Upper lobe of right lung (tissue), 1 donor: Measurements from ENCODE around the gene XYLT1. TPM values are rescaled to one million over a fixed set of nuclear protein-coding genes. Genes with fewer than 3 reads are reported as not detected.

ENCODE experiments used
- ATAC-seq: fragments of 200-7000 bp; cut with Tn5 transposase; one replicate; pipeline ENCODE4 v1.9.1; 2020; ENCODE audit warnings: mild to moderate bottlenecking, moderate library complexity
- DNase-seq: peaks from one replicate; pipeline ENCODE4 v3.0.0-alpha.2; 2020
- H3K27ac ChIP-seq: fragments of 200-600 bp; one replicate; pipeline ENCODE4 v1.8.0; 2022
- H3K27me3 ChIP-seq: fragments of 200-600 bp; one replicate; pipeline ENCODE4 v1.8.0; 2022; ENCODE audit warnings: mild to moderate bottlenecking
- H3K36me3 ChIP-seq: fragments of 200-600 bp; one replicate; pipeline ENCODE4 v1.8.0; 2022
- H3K4me1 ChIP-seq: fragments of 200-600 bp; one replicate; pipeline ENCODE4 v1.8.0; 2022
- H3K4me3 ChIP-seq: fragments of 200-600 bp; one replicate; pipeline ENCODE4 v1.8.0; 2022; ENCODE audit warnings: mild to moderate bottlenecking
- H3K9me3 ChIP-seq: fragments of 200-600 bp; one replicate; pipeline ENCODE4 v1.8.0; 2022
- CTCF ChIP-seq: fragments of 200-600 bp; IDR thresholded peaks from one replicate; pipeline ENCODE4 v1.8.0; 2022; ENCODE audit warnings: antibody characterized with exemption
- intact Hi-C: fragments of 100-400 bp; cut with DNase I; formaldehyde crosslinking; loops from one replicate; pipeline ENCODE4 v1.11.0; 2022
- total RNA-seq: library from RNA; stranded (reverse); fragmentation: NEBNext Ultra II Directional; extraction: Animal tissue kit (Norgen Biotek cat#: 25700); gene quantifications from one replicate; pipeline ENCODE4 v1.2.1, GENCODE V29; 2021
- donor health status: DM: no; HTN: yes; CAD: no; lungs with severe emphysema.

Gene XYLT1
- total RNA-seq, 1 donor from 2014 or later, result 12.1 TPM

- DNase-seq (no peak), ATAC-seq (no peak)
- Histone ChIP-seq H3K4me3 (no peak overlapping the region), H3K27me3 (no peaks in the 10 kb centered on the region), H3K36me3 (no peaks in the 10 kb centered on the region), H3K9me3 (no peaks in the 10 kb centered on the region), H3K4me1 (peaks cover 10% of the 10 kb centered on the region), H3K27ac (no peak overlapping the region)
- intact Hi-C loops, result no loop called here
- TF ChIP-seq CTCF, result no peak
Measured at GRCh38 chr16:17452922-17453321, 17.8 kb downstream of the XYLT1 start.

DNA sequence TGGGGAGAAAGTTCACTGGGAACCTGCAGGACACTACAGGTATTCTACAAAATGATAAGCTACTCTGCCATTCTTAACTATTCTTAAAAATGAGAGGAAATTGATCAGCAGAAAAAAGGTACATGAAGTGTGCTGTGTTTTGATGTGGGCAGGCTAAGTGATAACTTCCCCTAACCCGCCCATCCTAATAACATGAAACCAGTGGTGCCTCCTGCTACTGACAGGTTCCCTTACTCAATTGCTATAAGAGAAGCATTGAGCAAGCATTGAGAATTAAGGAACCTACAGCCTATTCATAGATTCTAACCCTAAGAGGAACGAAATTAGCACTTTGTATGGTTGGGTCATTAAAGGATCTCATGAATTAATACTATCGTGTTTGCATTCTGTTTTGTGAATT, 18.9 kb downstream of the XYLT1 start:
- Histone ChIP-seq H3K27ac (no peak overlapping the region), H3K4me1 (peaks cover 12% of the 10 kb centered on the region), H3K9me3 (no peaks in the 10 kb centered on the region), H3K36me3 (no peaks in the 10 kb centered on the region), H3K4me3 (no peak overlapping the region), H3K27me3 (no peaks in the 10 kb centered on the region)
- ATAC-seq, result peak; percentile 66
- no peak for DNase-seq
- intact Hi-C loops, result no loop called here
- no peak for TF ChIP-seq CTCF

- H3K27ac ChIP-seq, result no peak overlapping the region
- DNase-seq (no peak), ATAC-seq (no peak)
- intact Hi-C loops, result no loop called here
- no peaks in the 10 kb centered on the region for H3K27me3 ChIP-seq
- no peak overlapping the region for H3K4me3 ChIP-seq
- no peaks in the 10 kb centered on the region for H3K36me3 ChIP-seq
- H3K9me3 ChIP-seq, result no peaks in the 10 kb centered on the region
- TF ChIP-seq CTCF, result no peak
- peaks cover 12% of the 10 kb centered on the region for H3K4me1 ChIP-seq
Measured at GRCh38 chr16:17450291-17450690, 20.5 kb downstream of the XYLT1 start.

DNA sequence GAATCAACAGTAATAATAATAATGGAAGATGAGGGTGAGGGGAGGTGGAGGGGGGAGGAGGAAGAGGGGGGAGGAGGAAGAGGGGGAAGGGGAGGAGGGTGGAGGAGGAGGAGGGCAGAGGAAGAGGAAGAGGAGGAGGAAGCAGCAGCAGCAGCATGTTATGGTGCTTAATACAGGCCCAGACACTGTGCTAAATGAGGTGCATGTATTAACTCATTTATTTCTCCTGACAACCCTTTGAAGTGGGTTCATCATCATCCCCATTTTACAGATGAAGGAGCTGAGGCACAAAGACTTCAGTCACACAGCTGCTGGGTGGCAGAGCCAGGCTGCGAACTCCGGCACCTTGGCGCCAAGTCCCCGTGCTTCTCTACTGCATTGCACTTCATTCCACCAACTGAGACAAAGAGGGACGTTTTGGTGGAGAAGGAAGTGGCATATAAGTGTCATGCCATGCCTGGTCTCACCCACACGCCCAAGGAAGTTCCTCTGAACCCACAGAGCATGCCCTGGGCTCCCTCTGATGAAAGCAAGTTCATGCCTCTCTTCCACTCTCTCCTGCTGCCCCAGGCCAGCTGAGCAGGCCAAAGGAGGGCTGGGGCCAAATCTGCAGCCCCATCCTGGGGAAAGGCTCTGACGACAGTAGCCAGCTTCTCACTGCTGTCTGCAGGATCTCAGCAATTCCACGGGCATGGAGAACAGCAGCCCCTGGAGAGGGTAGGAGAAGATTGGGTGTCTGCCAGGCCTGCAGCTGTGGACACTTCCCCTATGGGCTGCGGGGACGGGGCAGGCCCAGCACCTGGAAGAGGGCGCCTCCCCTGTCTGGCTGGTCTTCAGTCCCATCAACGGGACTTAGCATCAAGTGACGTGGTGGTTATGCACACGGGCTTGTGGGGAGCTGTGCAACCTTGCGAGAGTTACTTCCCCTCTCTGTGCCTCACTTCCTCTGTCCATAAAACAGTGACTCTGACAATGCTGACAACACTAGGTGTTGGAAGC, 21.8 kb downstream of the XYLT1 start:
- Histone ChIP-seq H3K4me3 (no peak overlapping the region), H3K4me1 (peaks cover 12% of the 10 kb centered on the region), H3K9me3 (no peaks in the 10 kb centered on the region), H3K36me3 (no peaks in the 10 kb centered on the region), H3K27me3 (no peaks in the 10 kb centered on the region), H3K27ac (peak overlapping the region; percentile 51)
- ATAC-seq (peak; percentile 89), DNase-seq (peak; percentile 73)
- intact Hi-C loops, result no loop called here
- TF ChIP-seq CTCF, result no peak

DNA sequence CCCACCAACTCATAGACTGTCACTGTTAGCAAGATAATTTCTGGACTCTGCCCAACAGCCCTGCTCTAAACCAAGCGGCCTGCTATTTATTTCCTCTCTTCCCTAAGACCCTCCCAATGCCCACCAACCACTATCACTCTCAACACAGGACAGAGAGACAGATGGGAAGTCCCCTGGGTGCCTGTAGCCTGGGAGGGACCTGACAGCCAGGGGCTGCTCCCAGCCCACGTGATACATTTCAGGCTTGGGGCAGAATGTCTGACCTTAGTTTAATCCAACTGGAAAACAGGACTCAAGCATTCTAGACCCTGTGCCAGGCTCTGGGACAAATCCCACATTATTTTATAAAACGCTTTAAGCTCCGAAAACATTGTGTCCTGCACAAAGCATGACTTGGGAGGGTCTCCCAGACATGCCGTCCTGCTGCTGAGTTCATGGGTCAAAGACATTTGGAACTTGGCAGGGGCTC, 23.6 kb downstream of the XYLT1 start:
- Histone ChIP-seq H3K27ac (no peak overlapping the region), H3K9me3 (no peaks in the 10 kb centered on the region), H3K4me3 (no peak overlapping the region), H3K27me3 (no peaks in the 10 kb centered on the region), H3K36me3 (no peaks in the 10 kb centered on the region), H3K4me1 (peaks cover 12% of the 10 kb centered on the region)
- ATAC-seq (no peak), DNase-seq (no peak)
- TF ChIP-seq CTCF, result no peak
- intact Hi-C loops, result no loop called here
